Endodermal cell (in vitro differentiated cells): ENCODE data around the gene TNFRSF9. TPM values are rescaled to one million over a fixed set of nuclear protein-coding genes. Genes with fewer than 3 reads are reported as not detected.
A peak's percentile ranks its signal among the peaks of the same experiment; 100 is the strongest.

Experiments
- DNase-seq: peaks from one replicate; pipeline ENCODE4 v3.0.0-alpha.2; 2017
- H3K27ac ChIP-seq: 2 replicates; pipeline ENCODE4 v1.5.1; 2013; ENCODE audit warnings: mild to moderate bottlenecking, low read depth, low read length, moderate library complexity
- H3K27me3 ChIP-seq: 2 replicates; pipeline ENCODE4 v1.6.1; 2013; ENCODE audit warnings: mild to moderate bottlenecking, low read length, moderate library complexity; ENCODE audit not compliant: insufficient read depth, control insufficient read depth, poor library complexity, severe bottlenecking
- H3K36me3 ChIP-seq: 2 replicates; pipeline ENCODE4 v1.7.0; 2013; ENCODE audit warnings: mild to moderate bottlenecking, low read length, moderate library complexity; ENCODE audit not compliant: control insufficient read depth, insufficient read depth
- H3K4me1 ChIP-seq: one replicate; pipeline ENCODE4 v1.7.0; 2013; ENCODE audit warnings: low read length; ENCODE audit not compliant: control insufficient read depth, insufficient read depth
- H3K4me3 ChIP-seq: 2 replicates; pipeline ENCODE4 v1.5.1; 2013; ENCODE audit warnings: mild to moderate bottlenecking, low read length, moderate library complexity
- H3K9ac ChIP-seq: 2 replicates; pipeline ENCODE4 v1.6.1; 2013; ENCODE audit warnings: mild to moderate bottlenecking, low read length, moderate library complexity; ENCODE audit not compliant: poor library complexity, severe bottlenecking; ENCODE audit errors: extremely low read depth
- H3K9me3 ChIP-seq: 2 replicates; pipeline ENCODE4 v1.6.1; 2013; ENCODE audit warnings: mild to moderate bottlenecking, low read length, moderate library complexity; ENCODE audit not compliant: control insufficient read depth
- H3K27ac Mint-ChIP-seq: 2 replicates; pipeline ENCODE4 v1.8.0; 2020; ENCODE audit warnings: mixed read lengths
- H3K27me3 Mint-ChIP-seq: 2 replicates; pipeline ENCODE4 v1.8.0; 2021; ENCODE audit warnings: mild to moderate bottlenecking, mixed read lengths; ENCODE audit not compliant: insufficient read depth
- H3K36me3 Mint-ChIP-seq: 2 replicates; pipeline ENCODE4 v1.8.0; 2020; ENCODE audit warnings: low read depth, mixed read lengths
- H3K4me1 Mint-ChIP-seq: 2 replicates; pipeline ENCODE4 v1.8.0; 2020; ENCODE audit warnings: mixed read lengths
- H3K4me3 Mint-ChIP-seq: 2 replicates; pipeline ENCODE4 v1.8.0; 2020; ENCODE audit warnings: mild to moderate bottlenecking, moderate library complexity, mixed read lengths
- H3K9me3 Mint-ChIP-seq: 2 replicates; pipeline ENCODE4 v1.8.0; 2020; ENCODE audit warnings: mild to moderate bottlenecking, mixed read lengths
- CTCF ChIP-seq: fragments of 200-600 bp; sonication (generic); conservative IDR thresholded peaks from 2 replicates; pipeline ENCODE4 v1.5.0; 2021; ENCODE audit warnings: antibody characterized with exemption, mild to moderate bottlenecking
- WGBS, 2 experiments: methylation state at CpG; one replicate each; pipeline versions ENCODE4 v1.1.5 to v1.1.7; 2013; ENCODE audit warnings: missing lambda C conversion rate in 2 of 2, mixed read lengths in 1 of 2; ENCODE audit not compliant: insufficient coverage in 1 of 2, insufficient read length in 1 of 2; 5-methylcytosine and 5-hydroxymethylcytosine counted together
- total RNA-seq, 2 donors: library from RNA; stranded (reverse); fragmentation: NEBNext Ultra II Directional in 1 of 2; extraction: Animal tissue kit (Norgen Biotek cat#: 25700) in 1 of 2; gene quantifications; 2 replicates in 1 of 2; 3 replicates in 1 of 2; pipeline ENCODE4 v1.2.1, GENCODE V29; 2021

Gene TNFRSF9
- total RNA-seq, 2 donors from 2014 or later = not detected

DNA sequence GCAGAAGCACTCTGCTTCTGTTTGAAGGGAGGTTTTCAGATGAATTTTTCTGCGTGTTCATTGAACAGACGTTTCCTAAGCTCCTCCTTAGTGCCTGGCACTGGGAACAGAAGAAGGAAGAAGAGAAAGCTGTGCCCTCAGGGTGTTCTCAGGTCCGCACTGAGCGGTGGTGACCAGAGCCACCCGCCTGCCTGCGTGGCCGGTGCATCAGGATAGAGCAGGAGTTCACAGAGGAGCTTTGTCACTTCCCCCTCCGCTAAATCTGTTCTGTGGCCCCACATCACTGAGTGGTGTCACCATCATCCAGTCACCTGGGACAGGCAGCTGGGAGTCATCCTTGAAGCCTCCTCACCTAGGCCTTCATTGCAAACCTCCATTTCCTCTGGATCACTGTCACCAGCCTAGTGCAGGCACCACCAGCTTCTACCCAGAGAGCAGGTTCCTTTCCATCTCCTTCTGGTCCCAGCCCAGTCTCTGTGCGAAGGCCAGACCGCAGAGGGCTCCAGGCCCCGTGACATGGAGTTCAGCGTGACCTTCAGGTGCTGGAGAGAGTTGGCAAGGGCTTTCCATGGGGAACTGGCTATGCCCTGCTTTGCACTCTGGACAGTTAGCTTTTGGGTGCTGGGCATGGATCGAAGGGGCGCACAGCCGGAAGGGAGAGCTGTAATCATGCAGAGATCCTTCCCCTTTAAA, 42.6 kb upstream of the TNFRSF9 start:
- Histone ChIP-seq H3K9me3 (no peaks in the 10 kb centered on the region), H3K27me3 (no peaks in the 10 kb centered on the region), H3K4me3 (no peak overlapping the region), H3K36me3 (peaks cover 80% of the 10 kb centered on the region), H3K4me1 (peaks cover 11% of the 10 kb centered on the region), H3K27ac (no peak overlapping the region), H3K9ac (no peak overlapping the region)
- H3K27me3 Mint-ChIP-seq = no peaks in the 10 kb centered on the region
- H3K27ac Mint-ChIP-seq = no peak overlapping the region
- TF ChIP-seq CTCF = no peak
- no peak for DNase-seq
- H3K4me1 Mint-ChIP-seq = peaks cover 32% of the 10 kb centered on the region
- H3K4me3 Mint-ChIP-seq = no peak overlapping the region
- H3K9me3 Mint-ChIP-seq = no peaks in the 10 kb centered on the region
- 93 to 99% methylated on average over 8 to 15 of the region's 15 CpGs for WGBS, 2 experiments
- peaks cover 76% of the 10 kb centered on the region for H3K36me3 Mint-ChIP-seq

- H3K27me3 ChIP-seq = no peaks in the 10 kb centered on the region
- peaks cover 20% of the 10 kb centered on the region for H3K4me1 Mint-ChIP-seq
- peaks cover 89% of the 10 kb centered on the region for H3K36me3 ChIP-seq
- H3K36me3 Mint-ChIP-seq = peaks cover 78% of the 10 kb centered on the region
- H3K4me3 Mint-ChIP-seq = no peak overlapping the region
- H3K9me3 ChIP-seq = no peaks in the 10 kb centered on the region
- no peak overlapping the region for H3K27ac Mint-ChIP-seq
- no peak overlapping the region for H3K27ac ChIP-seq
- H3K9ac ChIP-seq = no peak overlapping the region
- no peaks in the 10 kb centered on the region for H3K9me3 Mint-ChIP-seq
- no peak overlapping the region for H3K4me3 ChIP-seq
- no peak for TF ChIP-seq CTCF
- WGBS, 2 experiments = 94% methylated on average over 7 of the region's 7 CpGs
- H3K4me1 ChIP-seq = peaks cover 11% of the 10 kb centered on the region
- DNase-seq = no peak
- H3K27me3 Mint-ChIP-seq = no peaks in the 10 kb centered on the region
These were observed 40.3 kb upstream of the TNFRSF9 start for GRCh38 chr1:7980984-7981383.

DNA sequence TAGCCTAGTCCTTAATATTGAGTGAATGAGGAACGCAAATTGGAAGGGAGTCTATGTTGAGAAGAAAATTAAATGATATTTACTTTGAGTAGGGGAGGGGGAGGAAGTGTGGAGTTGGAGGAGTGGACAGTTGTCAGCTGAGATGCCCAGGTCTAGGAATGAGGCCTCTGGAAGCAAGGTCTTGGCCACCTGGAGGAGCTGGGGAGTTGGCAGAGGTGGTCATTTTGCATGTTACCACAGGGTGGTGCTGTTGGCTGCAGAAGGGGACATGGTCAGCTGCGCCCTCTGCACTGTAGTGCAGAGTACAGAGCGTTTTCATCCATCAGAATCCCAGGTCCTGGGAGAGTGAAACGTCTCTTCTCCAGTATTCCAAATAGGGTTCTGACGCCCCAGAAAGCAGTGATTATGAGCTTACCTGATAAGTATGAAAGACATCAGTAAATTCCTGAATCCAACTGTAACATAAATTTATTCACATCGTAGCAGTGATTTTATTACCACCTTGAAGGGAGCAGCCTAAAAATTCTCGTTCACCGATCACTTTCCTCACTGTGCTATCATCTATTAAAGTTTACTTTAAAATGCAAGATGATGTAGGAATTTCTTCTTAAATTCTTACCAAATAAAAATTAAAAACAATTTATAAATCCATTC, 34.7 kb upstream of the TNFRSF9 start:
- Mint-ChIP-seq H3K36me3 (peaks cover 79% of the 10 kb centered on the region), H3K4me1 (peaks cover 2% of the 10 kb centered on the region), H3K27ac (peak overlapping the region; percentile 24), H3K9me3 (no peaks in the 10 kb centered on the region), H3K27me3 (no peaks in the 10 kb centered on the region), H3K4me3 (no peak overlapping the region)
- H3K27me3 ChIP-seq = no peaks in the 10 kb centered on the region
- H3K27ac ChIP-seq = no peak overlapping the region
- DNase-seq = peak; percentile 94
- H3K9ac ChIP-seq = no peak overlapping the region
- 49 to 55% methylated on average over 4 to 8 of the region's 8 CpGs for WGBS, 2 experiments
- H3K9me3 ChIP-seq = no peaks in the 10 kb centered on the region
- no peak overlapping the region for H3K4me3 ChIP-seq
- H3K36me3 ChIP-seq = peaks cover 72% of the 10 kb centered on the region
- peak; percentile 98 for TF ChIP-seq CTCF
- no peaks in the 10 kb centered on the region for H3K4me1 ChIP-seq
